HepG2 (cell line): ENCODE results near the gene SMIM13. TPM values are rescaled to one million over a fixed set of nuclear protein-coding genes. Genes with fewer than 3 reads are reported as not detected.

Experiments used
- AKAP8 ChIP-seq: sonication (generic); formaldehyde crosslinking; IDR thresholded peaks from 2 replicates; pipeline ENCODE4 v1.5.1; 2020; ENCODE audit warnings: mild to moderate bottlenecking, missing genetic modification reagents
- ATF2 ChIP-seq: sonication (generic); formaldehyde crosslinking; IDR thresholded peaks from 2 replicates; pipeline ENCODE4 v1.4.0; 2020; ENCODE audit warnings: missing genetic modification reagents
- BCL3 ChIP-seq: sonication (generic); formaldehyde crosslinking; IDR thresholded peaks from 2 replicates; pipeline ENCODE4 v1.5.1; 2020; ENCODE audit warnings: mild to moderate bottlenecking, missing genetic modification reagents, moderate library complexity
- IKZF1 ChIP-seq: fragments of 450-650 bp; IDR thresholded peaks from 2 replicates; pipeline ENCODE4 v1.7.1; 2016
- IKZF4 ChIP-seq: sonication (generic); formaldehyde crosslinking; IDR thresholded peaks from 2 replicates; pipeline ENCODE4 v1.5.1; 2020; ENCODE audit warnings: borderline replicate concordance, mild to moderate bottlenecking, low read depth, missing genetic modification reagents; ENCODE audit errors: not compliant biosample characterization
- RAD21 ChIP-seq: fragments of 450-650 bp; formaldehyde crosslinking; IDR thresholded peaks from 2 replicates; pipeline ENCODE4 v1.5.0; 2020; ENCODE audit warnings: mild to moderate bottlenecking
- TRAFD1 ChIP-seq: sonication (generic); formaldehyde crosslinking; IDR thresholded peaks from 2 replicates; pipeline ENCODE4 v1.5.1; 2020; ENCODE audit warnings: missing genetic modification reagents, mild to moderate bottlenecking, borderline replicate concordance
- U2AF1 ChIP-seq: fragments of 200-400 bp; formaldehyde crosslinking; optimal IDR thresholded peaks from 2 replicates; pipeline ENCODE3; 2017; ENCODE audit warnings: mild to moderate bottlenecking, low read depth, low read length
- ZEB1 ChIP-seq: IDR thresholded peaks from 2 replicates; pipeline ENCODE4 v1.6.1; 2012; ENCODE audit warnings: mild to moderate bottlenecking, low read depth, inconsistent platforms; ENCODE audit not compliant: insufficient replicate concordance
- ZNF331 ChIP-seq: sonication (generic); formaldehyde crosslinking; IDR thresholded peaks from 2 replicates; pipeline ENCODE4 v1.4.0; 2020; ENCODE audit warnings: missing genetic modification reagents
- ZNF407 ChIP-seq: sonication (generic); formaldehyde crosslinking; IDR thresholded peaks from one replicate; pipeline ENCODE4 v1.5.1; 2020; ENCODE audit warnings: mild to moderate bottlenecking, missing genetic modification reagents; ENCODE audit errors: not compliant biosample characterization
- ZNF740 ChIP-seq: sonication (generic); formaldehyde crosslinking; IDR thresholded peaks from 2 replicates; pipeline ENCODE4 v1.4.0; 2020; ENCODE audit warnings: missing genetic modification reagents
- polyA plus RNA-seq, 8 experiments: library from polyadenylated mRNA; depleted of rRNA in 3 of 8; stranded (reverse) in 7 of 8; unstranded in 1 of 8; fragments of >200 nt; fragmentation: Illumina TruSeq in 4 of 8; extraction: Trizol in 4 of 8; gene quantifications; 2 replicates each; pipeline versions ENCODE4 v1.2.1 to v1.2.3, GENCODE V29; 2011 to 2016; ENCODE audit warnings: low read depth in 4 of 8, missing spikeins in 1 of 8, mixed read lengths in 1 of 8; ENCODE audit not compliant: insufficient read depth in 1 of 8
- total RNA-seq, 5 experiments: library from RNA; depleted of rRNA; stranded (reverse); fragments of >200 nt; fragmentation: Illumina TruSeq; extraction: Trizol; gene quantifications; 2 replicates each; pipeline ENCODE4 v1.2.3, GENCODE V29; 2016; ENCODE audit warnings: low read depth in 1 of 5

Gene SMIM13
- total and polyA plus RNA-seq, 2 of the 13 experiments (the other 11 are each of a cell fraction or from before 2014, with no cell fraction given) = 2.7 to 10.2 TPM

GRCh38 chr6:11093626-11094410, at the start of gene SMIM13 (continued):
- peak; percentile 86 for TF ChIP-seq ZNF407
- peak; percentile 66; the same call in 1 of the 2 replicates for TF ChIP-seq ATF2 (CRISPR knock-in tag)
- TF ChIP-seq U2AF1 = no peak
- TF ChIP-seq AKAP8 (CRISPR knock-in tag) = no peak
- TF ChIP-seq TRAFD1 (CRISPR knock-in tag) = no peak
- TF ChIP-seq ZEB1 = no peak
- peak; percentile 83 for TF ChIP-seq IKZF4 (CRISPR knock-in tag)
- peak; percentile 79 for TF ChIP-seq RAD21
- TF ChIP-seq ZNF740 = no peak; the same call in 1 of the 2 replicates
- peak; percentile 87 for TF ChIP-seq BCL3
- no peak for TF ChIP-seq IKZF1
- peak; percentile 76; the same call in 1 of the 2 replicates for TF ChIP-seq ZNF331 (CRISPR knock-in tag)
